GM18861 (cell line): ENCODE results near the gene CCDC69.
"Not testable (repeated sequence)": the region's sequence is repeated elsewhere in the genome, so short reads cannot be mapped to it uniquely, and the experiment has no call there.

Source experiments
- ATAC-seq: cut with Tn5 transposase; IDR thresholded peaks from one replicate; pipeline ENCODE4 v1.9.1; 2021; ENCODE audit not compliant: unreplicated experiment

CCDC69 gene

DNA sequence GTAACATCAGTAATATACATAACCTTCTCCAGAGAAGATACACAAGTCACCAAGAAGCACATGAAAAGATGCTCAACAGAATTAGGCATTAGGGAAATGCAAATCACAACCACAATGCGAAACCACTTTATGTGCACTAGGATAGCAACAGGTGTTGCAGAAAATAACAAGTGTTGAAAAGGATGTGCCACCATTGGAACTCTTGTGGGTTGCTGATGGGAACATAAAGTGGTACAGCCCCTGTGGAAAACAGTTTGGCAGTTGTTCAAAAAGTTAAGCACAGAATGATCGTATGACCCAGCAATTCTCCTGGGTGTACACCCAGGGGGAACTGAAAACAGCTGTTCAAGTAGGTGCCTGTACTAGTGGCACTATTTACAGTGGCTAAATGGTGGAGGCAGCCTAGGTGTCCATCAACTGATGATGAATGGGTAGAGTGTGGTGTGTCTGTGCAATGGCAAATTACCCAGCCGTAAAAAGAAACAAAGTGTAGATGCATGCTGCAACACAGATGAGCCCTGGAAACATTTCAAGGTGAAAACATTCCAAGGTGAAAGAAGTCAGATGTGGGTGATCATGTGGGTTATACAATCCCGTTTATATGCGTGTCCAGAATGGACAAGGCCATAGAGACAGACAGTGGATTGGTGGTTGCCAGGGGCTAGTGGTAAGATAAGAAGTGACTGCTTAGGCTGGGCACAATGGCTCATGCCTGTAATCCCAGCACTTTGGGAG is 27.2 kb downstream of the CCDC69 start:
- ATAC-seq = peak; percentile 93

DNA sequence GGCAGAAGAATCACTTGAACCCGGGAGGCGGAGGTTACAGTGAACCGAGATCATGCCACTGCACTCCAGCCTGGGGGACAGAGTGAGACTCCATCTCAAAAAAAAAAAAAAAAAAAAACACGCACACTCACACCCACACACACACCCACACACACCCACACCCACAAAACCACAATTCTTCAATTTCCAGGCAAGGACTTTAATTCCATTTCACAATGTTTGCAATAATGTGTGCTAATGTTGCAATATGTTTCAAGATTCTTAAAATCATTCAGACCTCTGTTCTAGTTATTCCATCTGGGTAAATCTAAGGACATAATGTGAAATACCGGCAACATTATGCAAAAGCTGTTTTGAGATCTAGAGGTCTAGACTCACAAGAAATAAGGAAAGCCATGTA is 28.3 kb downstream of the CCDC69 start:
- no peak for ATAC-seq

DNA sequence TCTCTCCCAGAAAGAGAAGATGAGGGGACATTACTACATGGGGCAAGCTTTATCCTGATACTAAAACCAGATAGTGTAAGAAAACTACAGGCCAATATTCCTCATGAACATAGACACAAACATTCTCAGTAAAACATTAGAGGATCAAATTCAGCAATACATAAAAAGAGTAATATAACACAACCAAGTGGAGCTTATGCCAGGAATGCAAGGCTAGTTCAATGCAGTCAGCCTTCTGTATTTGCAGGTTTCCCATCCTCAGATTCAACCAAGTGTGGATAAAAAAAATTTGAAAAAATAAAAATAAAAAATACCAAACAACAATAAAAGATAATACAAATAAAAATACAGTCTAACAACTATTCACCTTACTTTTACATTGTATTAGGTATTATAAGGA is 31.3 kb downstream of the CCDC69 start:
- ATAC-seq = no peak

DNA sequence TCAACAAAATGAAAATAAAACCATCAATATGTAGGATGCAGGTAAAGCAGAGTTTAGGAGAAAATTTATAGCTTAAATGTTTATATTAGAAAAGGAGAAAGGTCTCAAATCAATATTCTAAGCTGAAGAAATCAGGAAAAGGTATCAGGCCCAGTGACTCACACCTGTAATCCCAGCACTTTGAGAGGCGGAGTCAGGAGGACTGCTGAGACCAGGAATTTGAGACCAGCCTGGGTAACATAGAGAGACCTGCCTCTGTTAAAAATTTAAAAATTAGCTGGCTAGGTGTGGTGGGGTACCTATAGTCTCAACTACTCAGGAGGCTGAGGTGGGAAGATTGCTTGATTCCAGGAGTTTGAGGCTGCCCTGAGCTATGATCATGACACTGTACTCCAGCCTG is 32.2 kb downstream of the CCDC69 start:
- no peak for ATAC-seq

DNA sequence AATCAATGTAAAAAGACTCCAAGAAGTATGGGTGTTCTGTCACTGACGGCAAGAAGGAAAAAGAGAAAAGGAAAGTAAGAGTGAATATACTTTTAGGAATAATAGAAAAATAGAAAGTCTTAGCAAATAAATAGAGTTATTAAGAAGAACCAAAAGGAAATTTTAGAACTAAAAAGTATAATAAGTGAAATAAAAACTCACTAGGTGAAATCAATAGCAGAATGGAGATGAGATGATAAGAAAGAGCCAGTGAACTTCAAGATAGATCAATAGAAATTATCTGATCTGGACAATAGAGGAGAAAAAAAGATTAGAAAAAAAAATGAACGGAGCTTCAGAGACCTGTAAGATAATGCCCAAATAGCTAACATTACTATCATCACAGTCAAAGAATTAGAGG is 34.7 kb downstream of the CCDC69 start:
- no peak for ATAC-seq

DNA sequence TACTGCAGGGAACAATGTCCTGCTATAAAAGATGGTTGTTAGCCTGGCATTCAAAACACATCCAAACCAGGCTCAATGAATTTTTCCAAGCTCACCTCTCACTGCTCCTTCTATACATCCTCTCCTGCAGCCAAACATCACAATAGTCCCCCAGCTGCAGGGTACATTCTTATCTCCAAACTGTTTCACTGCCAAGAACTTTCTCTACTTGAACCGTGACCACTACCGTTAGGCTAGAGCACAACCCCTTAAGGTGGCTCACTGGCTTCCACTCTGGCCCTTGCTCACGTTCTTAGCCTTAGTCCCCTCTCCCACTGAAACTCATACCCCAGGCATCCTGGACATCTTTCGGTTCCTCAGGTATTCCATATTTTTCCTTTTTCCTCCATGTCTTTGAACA is 37.4 kb downstream of the CCDC69 start:
- ATAC-seq = no peak

DNA sequence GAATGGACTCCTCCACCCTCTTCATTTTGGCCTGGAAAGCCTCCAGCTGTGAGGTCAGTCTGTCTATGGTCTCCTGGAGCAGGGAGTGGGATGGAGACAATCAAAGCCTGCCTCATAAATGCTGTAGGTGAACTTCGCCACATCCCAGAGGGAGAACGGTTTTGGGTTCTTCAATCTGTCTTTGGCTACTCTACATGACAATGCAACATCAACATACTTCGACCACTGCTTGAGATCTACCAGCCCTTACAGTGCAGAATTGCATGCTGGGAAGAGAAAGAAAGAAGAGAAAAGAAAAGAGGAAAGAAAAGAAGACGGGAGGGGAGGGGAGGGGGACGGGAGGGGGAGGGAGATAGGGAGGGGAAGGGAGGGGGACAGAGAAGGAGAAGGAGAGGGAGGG is 37.8 kb downstream of the CCDC69 start:
- no peak for ATAC-seq

DNA sequence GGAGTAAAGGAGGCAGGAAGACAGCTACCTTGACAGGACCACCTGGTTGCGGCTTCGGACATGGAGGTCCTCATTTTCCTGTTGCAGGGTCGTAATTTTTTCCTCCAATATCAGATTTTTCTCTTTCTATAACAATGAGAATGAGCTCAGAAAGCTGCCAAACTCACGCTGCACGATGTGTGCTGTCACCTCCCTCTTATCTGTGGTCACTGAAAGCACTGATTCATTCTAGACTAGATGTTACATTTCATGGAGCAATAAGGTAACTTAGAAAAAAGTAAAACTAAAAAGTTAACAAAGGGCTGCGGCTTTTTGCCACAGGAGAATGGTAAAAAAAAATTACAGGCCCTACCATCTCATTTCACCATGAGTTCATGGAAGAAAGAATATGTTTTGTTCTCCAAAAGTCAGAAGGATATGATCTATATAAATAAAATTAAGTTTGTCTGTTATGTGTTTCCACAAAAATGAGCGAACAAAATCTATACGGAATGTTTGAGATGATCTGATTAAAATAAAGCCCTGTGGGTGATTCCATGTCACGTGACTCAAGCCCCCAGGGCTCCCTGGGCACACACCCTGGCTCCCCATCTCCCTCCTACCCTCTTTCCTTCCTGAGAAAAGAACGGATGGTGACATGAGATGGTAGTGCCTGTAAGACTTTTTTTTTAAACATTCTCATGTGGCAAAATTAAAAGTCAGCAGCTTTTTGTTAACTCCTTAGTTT is 39.4 kb downstream of the CCDC69 start:
- no peak for ATAC-seq

DNA sequence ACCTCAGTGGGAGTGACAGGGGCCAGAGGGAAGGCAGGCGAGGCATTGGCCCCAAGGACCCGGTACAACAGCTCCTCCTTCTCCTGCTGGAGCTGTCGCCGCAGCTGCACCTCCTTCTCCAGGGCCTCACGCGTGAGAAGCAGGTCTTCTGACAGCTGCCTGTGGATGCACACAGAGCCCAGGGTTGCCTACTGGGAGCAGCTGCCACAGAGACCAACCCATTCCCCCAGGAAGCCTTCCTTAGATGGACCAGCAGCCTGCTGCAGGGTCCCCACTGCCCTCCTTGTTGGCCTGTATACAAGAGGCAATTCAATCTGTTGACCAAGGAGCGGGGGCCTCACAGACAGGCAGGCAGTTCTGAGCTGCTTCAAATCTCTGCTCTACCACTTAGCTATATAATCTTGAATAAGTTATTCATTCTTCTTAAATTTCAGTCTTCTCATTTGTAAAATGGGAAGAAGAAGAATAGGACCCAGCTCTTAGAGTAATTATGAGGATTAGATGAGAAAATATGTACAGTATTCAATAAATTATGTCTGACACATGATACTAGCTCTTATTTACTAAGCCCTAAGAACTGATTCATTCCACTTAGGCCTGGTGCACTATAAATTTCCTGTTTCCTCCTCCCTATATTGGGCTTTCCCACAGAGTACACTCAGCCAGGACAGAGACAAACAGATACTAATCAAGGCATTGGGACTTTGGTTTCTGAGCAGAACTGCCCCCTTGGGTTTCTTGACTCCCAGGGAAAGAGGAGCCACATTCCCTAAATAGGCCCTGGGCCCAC is 40.2 kb downstream of the CCDC69 start:
- no peak for ATAC-seq

DNA sequence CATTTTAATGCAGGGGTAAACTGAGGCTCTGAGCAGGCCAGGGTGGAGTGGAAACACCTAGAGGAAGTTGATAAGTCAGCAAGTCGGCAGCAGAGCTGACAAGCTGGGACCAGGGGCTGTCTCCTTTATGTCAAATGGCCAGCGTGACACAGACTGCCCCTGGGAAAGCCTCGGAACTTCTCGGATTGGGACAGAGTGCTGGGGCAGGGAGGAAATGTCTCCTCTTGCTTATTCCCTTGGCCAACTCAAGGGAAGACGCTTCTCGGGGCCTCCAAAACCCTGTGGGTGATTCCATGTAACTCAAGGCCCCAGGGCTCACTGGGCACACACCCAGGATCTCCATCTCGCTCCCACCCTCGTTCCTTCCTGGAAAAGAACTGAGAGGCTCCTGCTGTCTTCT is 40.9 kb downstream of the CCDC69 start:
- ATAC-seq = no peak

DNA sequence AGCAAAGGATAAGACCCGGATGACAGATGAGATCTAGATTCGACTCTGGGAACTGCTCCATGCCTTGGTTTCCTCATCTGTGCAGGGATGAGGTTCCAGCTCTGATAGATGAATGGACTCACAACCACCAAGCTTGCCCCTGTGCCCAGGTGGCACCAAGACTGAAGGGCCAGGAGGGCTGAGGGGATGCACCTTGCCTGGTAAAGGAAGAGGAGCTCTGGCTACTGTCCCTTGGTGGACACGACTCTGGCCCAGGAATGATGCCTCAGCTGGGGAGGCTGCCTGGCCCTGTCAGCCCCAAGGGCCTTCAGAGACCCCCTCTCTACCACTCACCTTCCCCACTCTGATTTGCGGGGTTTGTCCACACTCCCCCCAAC is 41.4 kb downstream of the CCDC69 start:
- ATAC-seq = no peak

DNA sequence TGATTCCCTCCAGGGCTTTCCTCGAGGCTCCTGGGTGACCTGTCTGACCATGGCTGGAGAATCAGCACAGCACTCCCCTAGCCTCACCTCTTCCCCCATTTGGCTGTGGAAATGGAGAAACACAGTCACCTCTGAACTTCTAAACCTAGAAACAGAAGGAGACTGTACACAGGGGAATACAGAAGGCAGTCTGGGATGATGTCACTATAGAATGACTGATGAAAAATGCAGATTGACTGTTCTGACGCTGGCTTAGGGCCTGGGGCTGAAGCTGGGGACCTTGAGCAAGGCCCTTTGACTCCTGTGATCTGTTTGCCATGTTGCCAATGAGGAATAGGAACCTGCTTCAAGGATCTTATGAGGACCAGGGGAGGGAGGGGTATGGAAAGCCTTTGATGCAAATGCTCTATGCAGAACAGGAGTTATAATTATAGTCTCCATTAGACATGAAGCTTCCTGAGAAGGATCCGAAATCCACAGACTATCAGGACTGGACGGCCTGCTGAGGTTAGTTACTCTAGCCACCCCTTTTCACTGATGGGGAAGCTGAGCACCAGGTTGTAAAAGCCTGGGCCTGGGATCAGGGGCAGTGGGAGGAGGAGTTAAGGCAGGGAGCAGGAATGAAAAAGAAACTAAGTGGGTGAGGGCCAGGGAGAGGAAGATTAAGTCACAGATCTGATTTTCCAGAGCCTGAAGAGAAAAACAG is 41.9 kb downstream of the CCDC69 start:
- no peak for ATAC-seq

DNA sequence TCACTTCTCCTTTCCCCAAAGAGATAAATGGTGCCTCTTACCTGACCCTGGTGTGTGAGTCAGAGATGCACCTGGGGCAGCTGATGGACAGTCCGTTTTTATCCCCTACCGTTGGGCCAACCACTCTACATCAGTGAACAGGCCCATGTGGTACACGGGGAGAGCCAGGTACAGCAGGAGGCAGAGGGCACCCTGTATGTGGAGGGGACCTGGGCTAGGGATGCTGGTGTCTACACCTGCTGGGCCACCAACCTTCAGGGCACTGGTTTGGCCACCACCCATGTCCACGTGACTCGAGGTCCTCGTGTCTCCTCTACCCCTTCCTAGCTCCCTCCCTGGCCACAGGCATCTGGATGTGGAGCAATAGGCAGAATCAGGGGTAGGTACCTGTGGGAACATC is 43.6 kb downstream of the CCDC69 start:
- no peak for ATAC-seq

DNA sequence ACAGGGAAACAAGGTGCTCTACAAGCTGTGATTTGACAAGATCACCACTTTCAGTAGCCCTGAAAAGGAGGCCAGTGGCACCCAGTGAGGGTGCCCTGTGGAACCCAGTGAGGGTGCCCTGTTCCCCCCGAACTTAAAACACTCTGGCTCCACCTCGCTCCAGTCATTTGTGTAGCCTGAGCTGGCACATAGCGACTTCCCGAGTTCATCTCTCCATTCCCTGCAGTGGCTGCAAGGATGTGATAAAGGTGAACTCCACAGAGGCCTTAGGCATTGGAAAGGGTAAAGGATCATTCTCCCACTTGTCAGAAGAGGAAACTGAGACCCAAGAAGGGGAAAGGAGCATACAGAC is 44.4 kb downstream of the CCDC69 start:
- no peak for ATAC-seq

DNA sequence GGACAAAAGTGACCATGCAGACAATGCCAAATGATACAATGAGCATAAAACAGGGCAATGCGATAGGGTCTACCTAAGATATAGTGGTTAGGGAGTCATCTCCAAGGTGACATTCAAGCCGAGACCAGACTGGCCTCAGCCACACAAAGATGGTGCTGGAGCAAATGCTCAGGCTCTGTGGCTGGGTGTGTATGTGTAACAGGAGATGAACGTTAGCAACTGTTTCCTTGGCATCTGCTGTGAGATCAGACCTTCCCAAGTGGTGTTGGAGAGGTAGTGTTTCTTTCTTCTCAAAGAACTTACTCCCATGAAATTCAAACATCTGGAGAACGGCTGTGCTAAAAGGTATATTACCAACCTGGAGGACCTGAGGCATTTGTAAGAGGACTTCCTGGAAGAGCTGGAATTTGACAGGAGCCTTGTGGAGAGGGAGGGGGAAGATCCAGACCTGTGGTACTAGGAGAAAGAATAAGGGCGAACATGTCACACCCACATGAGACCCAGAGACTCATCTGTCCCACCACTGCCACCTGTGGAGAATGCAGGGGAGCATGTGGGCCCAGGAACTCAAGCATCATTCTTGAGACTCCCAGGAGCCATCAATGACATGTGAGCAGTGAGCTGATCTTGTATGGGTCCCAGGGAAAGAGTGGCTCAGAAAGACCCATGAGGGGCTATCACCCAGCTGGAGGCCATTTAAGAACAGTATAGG is 45.0 kb downstream of the CCDC69 start:
- no peak for ATAC-seq

DNA sequence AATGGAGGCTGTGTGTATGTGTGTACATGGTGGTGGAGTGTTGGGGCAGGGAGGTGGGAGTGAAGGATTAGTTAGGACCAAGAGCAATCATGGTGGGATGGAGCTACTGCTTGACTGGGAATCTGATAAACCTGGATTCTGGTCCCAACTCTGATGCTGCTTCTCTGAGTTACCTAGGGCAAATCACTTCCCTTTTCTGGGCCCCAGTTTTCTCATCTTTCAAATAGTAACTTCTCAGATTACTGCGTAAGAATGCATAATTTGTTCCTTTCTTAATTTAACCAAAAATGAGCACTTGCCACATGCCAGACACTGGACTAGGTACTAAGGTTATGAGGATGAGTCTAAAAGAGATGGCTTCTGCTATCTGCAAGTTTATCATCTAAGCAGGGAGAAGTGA is 45.5 kb downstream of the CCDC69 start:
- no peak for ATAC-seq

DNA sequence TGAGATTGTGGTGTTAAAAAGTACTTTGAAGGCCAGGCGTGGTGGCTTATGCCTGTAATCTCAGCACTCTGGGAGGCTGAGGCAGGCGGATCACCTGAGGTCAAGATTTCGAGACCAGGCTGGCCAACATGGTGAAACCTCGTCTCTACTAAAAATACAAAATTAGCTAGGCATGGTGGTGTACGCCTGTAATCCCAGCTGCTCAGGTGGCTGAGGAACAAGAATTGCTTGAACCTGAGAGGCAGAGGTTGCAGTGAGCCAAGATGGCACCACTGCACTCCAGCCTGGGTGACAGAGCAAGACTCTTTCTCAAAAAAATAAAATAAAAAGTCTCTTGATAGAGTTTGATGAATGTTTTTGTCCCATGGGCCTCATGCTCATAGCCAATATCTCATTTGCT is 47.6 kb downstream of the CCDC69 start:
- not testable (repeated sequence) for ATAC-seq

DNA sequence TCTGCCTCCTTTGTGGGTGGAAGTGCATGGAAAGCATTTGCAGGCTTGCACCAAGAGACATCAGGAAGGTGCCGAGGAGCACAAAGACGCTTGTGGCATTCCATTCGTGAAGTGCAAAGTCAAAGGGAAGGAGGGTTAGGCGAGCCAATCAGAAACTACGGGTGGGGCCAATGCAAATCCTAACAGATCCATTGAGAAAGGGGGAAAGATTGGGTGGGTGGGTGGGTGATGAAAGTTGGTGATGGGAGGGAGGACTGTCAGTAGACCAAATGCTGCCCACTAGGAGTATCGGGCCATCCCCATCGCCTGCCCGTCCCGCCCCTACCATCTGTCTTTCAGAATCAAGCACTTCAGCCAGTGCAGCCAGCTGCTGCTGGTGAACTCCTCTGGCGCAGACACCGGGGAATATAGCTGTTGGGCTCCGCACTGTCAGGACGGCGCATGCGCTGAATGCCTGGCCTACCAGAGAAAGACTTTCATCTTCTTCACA is 49.2 kb downstream of the CCDC69 start:
- no peak for ATAC-seq

DNA sequence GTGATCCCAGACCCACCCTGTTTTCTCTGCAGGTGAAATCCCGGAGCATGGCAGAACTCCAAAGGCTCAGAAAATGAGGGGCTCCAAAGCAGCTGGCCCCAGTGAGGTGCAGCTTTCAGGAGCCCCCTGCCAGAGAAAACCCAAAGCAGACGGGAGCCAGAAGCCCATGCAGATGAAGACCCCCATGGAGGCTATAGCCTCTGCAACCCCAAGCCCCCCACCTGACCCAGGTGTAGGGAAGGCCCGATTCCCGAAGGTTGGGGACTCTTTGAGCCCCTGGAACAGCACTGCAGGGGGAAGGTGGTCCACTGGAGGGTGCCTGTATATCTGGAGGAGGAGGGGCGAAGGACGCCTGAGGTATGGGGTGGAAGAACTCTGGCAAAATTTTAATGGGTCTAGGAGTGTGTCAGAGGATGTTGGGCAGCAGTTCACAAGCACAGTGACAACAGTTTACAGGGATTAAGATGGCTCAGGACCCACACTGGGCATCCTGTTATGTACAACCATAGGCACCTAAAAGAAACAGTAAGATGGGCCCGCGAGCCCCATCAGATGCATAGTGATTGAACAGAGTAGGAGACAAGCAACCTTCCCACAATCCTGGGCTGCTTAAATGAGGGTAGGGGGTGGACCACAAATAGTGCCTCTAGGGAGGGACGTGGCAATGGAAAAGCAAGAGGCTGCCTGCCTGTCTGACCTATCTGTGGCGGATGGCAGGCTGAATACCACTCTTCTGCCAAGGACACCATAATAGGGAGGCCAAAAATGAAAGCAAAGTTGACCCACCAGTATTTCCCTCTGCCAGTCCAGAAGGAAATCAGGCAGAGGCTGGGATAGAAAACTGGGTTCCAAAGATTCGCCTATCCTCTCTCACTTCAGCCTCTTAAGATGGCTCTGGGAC is 49.9 kb downstream of the CCDC69 start:
- no peak for ATAC-seq

DNA sequence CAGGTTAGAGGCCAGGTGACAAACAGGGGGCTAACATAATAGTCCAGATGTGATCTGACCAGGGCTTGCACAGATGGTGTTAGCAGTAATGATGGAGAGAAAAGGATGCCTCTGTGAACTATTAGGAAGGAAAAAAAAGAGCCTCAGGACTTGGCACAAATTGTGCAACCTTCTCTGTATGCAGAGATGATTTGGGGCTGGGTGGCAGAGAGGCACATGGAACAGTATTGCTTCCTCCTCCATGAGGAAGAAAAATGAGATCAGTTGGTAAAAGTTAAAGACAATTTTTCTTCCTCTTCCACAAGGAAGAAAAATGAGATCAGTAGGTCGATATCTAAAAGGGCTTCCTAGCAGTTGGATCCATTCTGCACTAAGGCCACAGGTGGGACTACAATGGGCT is 52.4 kb downstream of the CCDC69 start:
- no peak for ATAC-seq
